Fibroblast of lung (primary cell): ENCODE measurements around the gene SMTN. TPM values are rescaled to one million over a fixed set of nuclear protein-coding genes. Genes with fewer than 3 reads are reported as not detected.
"Not testable (repeated sequence)": the region's sequence is repeated elsewhere in the genome, so short reads cannot be mapped to it uniquely, and the experiment has no call there.

ENCODE experiments used
- DNase-seq, 2 donors: peaks; one replicate each; pipeline versions ENCODE4 v3.0.0 to v3.0.0-alpha.2; 2010; ENCODE audit warnings: low read depth in 2 of 2
- H2AFZ ChIP-seq: 2 replicates; pipeline ENCODE4 v1.5.1; 2012; ENCODE audit warnings: low read length, control low read depth, inconsistent platforms
- H3K27ac ChIP-seq: 2 replicates; pipeline ENCODE4 v1.5.1; 2011; ENCODE audit warnings: low read length, control low read depth; ENCODE audit not compliant: insufficient read depth
- H3K27me3 ChIP-seq: 2 replicates; pipeline ENCODE4 v1.5.1; 2011; ENCODE audit warnings: mild to moderate bottlenecking, low read length; ENCODE audit not compliant: control insufficient read depth, insufficient read depth
- H3K36me3 ChIP-seq: 2 replicates; pipeline ENCODE4 v1.5.1; 2011; ENCODE audit warnings: low read length; ENCODE audit not compliant: control insufficient read depth, insufficient read depth
- H3K4me1 ChIP-seq: 2 replicates; pipeline ENCODE4 v1.5.1; 2011; ENCODE audit warnings: low read length; ENCODE audit not compliant: control insufficient read depth, insufficient read depth; ENCODE audit errors: extremely low read depth
- H3K4me2 ChIP-seq: 2 replicates; pipeline ENCODE4 v1.5.1; 2011; ENCODE audit warnings: low read length, control low read depth; ENCODE audit not compliant: insufficient read depth; ENCODE audit errors: extremely low read depth
- H3K4me3 ChIP-seq, 4 experiments: fragments of 200-600 bp in 1 of 4; sonication (generic) in 1 of 4; replicated peaks in 1 of 4; 2 replicates each; pipeline ENCODE4 v1.5.1; 2011 to 2016; ENCODE audit warnings: low read length in 4 of 4, low read depth in 3 of 4, mild to moderate bottlenecking in 3 of 4, control low read depth in 2 of 4, inconsistent platforms in 1 of 4, mixed read lengths in 1 of 4; ENCODE audit not compliant: insufficient read depth in 1 of 4; ENCODE audit errors: control extremely low read depth in 1 of 4
- H3K79me2 ChIP-seq: 2 replicates; pipeline ENCODE4 v1.5.1; 2012; ENCODE audit warnings: mild to moderate bottlenecking, low read length, inconsistent platforms; ENCODE audit not compliant: control insufficient read depth, insufficient read depth
- H3K9ac ChIP-seq: 2 replicates; pipeline ENCODE4 v1.5.1; 2011; ENCODE audit warnings: mild to moderate bottlenecking, low read length, control low read depth; ENCODE audit not compliant: insufficient read depth
- H3K9me3 ChIP-seq: 2 replicates; pipeline ENCODE4 v1.5.1; 2012; ENCODE audit warnings: low read depth, low read length; ENCODE audit not compliant: control insufficient read depth, insufficient read depth
- H4K20me1 ChIP-seq: 2 replicates; pipeline ENCODE4 v1.5.1; 2011; ENCODE audit warnings: low read length; ENCODE audit not compliant: control insufficient read depth, insufficient read depth; ENCODE audit errors: extremely low read depth
- CTCF ChIP-seq, 2 donors: IDR thresholded peaks in 1 of 2; conservative IDR thresholded peaks in 1 of 2; 1 replicate in 1 of 2; 2 replicates in 1 of 2; pipeline ENCODE4 v1.5.1; 2011 to 2012; ENCODE audit warnings: low read length in 2 of 2, control low read depth in 1 of 2, inconsistent platforms in 1 of 2, low read depth in 1 of 2, mild to moderate bottlenecking in 1 of 2
- EZH2 ChIP-seq: IDR thresholded peaks from 2 replicates; pipeline ENCODE4 v1.5.1; 2012; ENCODE audit warnings: low read length, control low read depth, mild to moderate bottlenecking; ENCODE audit errors: missing control alignments
- polyA plus RNA-seq, 2 donors: library from polyadenylated mRNA; depleted of rRNA in 1 of 2; stranded (reverse) in 1 of 2; unstranded in 1 of 2; fragments of >200 nt; gene quantifications; 2 replicates each; pipeline ENCODE4 v1.2.1, GENCODE V29; 2011 to 2012; ENCODE audit warnings: missing spikeins in 1 of 2
- total RNA-seq: library from RNA; depleted of rRNA; stranded (reverse); fragments of >200 nt; gene quantifications from 2 replicates; pipeline ENCODE4 v1.2.1, GENCODE V29; 2014

Gene SMTN
- total and polyA plus RNA-seq, 2 donors (not counting 1 experiment from before 2014, with no cell fraction given): 43.7 to 95.1 TPM

DNA sequence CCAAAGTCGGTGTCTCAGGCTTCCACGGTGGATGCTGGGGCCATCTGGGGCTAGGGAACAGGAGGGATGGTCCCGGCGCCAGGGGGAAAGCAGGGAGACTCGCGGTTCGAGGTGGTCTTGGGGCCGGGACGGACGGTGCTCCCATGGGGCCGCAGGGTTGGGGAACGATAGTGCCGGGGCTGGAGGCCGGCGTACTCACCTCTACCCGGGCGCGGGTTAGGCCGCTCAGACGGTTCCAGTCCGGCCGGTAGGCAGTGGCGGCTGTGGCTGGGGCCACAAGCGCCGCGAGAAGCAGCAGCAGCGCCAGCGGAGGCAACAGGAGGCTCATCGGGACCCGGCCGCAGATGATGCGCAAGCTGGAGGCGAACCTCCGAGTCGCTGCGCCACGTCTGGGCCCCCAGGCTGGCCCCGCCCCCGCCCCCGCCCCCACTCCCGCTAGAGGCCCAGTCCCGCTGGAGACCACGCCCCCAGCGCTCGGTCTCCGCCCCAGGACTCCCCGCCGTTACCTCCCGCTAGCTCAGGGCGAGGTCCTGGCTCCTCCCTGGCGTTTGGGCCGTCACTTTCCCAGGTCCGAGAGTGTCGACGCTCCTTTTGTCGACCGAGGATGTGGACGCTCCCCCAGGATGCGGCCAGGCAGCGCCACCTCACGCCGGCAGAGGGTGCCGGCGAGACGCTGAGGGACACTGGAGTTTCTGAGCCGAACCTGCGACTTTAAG lies 26.2 kb downstream of the SMTN start, which contains the start of gene SELENOM:
SELENOM (minus strand) TSS at position 391 of the 716 bp plus-strand sequence; CDS start at position 328, 63 bp downstream.
- Histone ChIP-seq H3K9me3 (no peaks in the 10 kb centered on the region), H3K36me3 (peaks cover 23% of the 10 kb centered on the region), H4K20me1 (no peaks in the 10 kb centered on the region), H2AFZ (peak within 1 kb of the TSS; percentile 94), H3K27ac (peak within 1 kb of the TSS; percentile 99), H3K9ac (peak within 1 kb of the TSS; percentile 99), H3K4me3 (peak within 1 kb of the TSS; percentile 78 to 95 (median 92)), H3K4me1 (peaks cover 21% of the 10 kb centered on the region), H3K4me2 (peak within 1 kb of the TSS; percentile 87), H3K79me2 (peaks cover 22% of the 10 kb centered on the region), H3K27me3 (no peaks in the 10 kb centered on the region)
- peak; percentile 96 to 98 for DNase-seq
- TF ChIP-seq EZH2: no peak
- peak; percentile 87 to 97 for TF ChIP-seq CTCF (conservative IDR thresholded peaks at IDR 0.05 in 1 of 2, IDR thresholded peaks at IDR 0.05 in 1 of 2; ENCODE audit: low read depth in 1 of 2, low read length in 2 of 2)

- Histone ChIP-seq H2AFZ (peak overlapping the region; percentile 94), H3K79me2 (peaks cover 22% of the 10 kb centered on the region), H3K4me1 (peaks cover 19% of the 10 kb centered on the region), H3K36me3 (peaks cover 23% of the 10 kb centered on the region), H3K9ac (peak overlapping the region; percentile 46), H3K4me3 (peak overlapping the region; percentile 33 to 65 (median 44)), H3K4me2 (peak overlapping the region; percentile 85), H3K27me3 (no peaks in the 10 kb centered on the region), H4K20me1 (no peaks in the 10 kb centered on the region), H3K27ac (no peak overlapping the region), H3K9me3 (no peaks in the 10 kb centered on the region)
- DNase-seq: no peak
- TF ChIP-seq EZH2 (no peak), CTCF (conservative IDR thresholded peaks at IDR 0.05 in 1 of 2, IDR thresholded peaks at IDR 0.05 in 1 of 2; ENCODE audit: low read depth in 1 of 2, low read length in 2 of 2) (no peak)
Observed at GRCh38 chr22:31107894-31108218, 26.7 kb downstream of the SMTN start.

- DNase-seq, H3K27me3 ChIP-seq, H3K4me1 ChIP-seq, H3K9ac ChIP-seq, H3K4me2 ChIP-seq, H4K20me1 ChIP-seq, H3K27ac ChIP-seq, H3K79me2 ChIP-seq, H3K9me3 ChIP-seq, H2AFZ ChIP-seq, H3K4me3 ChIP-seq, H3K36me3 ChIP-seq: not testable (repeated sequence)
Observed at GRCh38 chr22:31112547-31113091, 31.5 kb downstream of the SMTN start.
